Ramos (cell line): ENCODE data around the gene SYNE4.
"Not testable (repeated sequence)": the region's sequence is repeated elsewhere in the genome, so short reads cannot be mapped to it uniquely, and the experiment has no call there.

Experiments
- in situ Hi-C: fragments of 300-500 bp; cut with MboI; formaldehyde crosslinking; loops from one replicate; pipeline ENCODE4 v1.14.3; 2022; ENCODE audit warnings: low sequenced_read_pairs; ENCODE audit not compliant: unreplicated experiment

Gene SYNE4

DNA sequence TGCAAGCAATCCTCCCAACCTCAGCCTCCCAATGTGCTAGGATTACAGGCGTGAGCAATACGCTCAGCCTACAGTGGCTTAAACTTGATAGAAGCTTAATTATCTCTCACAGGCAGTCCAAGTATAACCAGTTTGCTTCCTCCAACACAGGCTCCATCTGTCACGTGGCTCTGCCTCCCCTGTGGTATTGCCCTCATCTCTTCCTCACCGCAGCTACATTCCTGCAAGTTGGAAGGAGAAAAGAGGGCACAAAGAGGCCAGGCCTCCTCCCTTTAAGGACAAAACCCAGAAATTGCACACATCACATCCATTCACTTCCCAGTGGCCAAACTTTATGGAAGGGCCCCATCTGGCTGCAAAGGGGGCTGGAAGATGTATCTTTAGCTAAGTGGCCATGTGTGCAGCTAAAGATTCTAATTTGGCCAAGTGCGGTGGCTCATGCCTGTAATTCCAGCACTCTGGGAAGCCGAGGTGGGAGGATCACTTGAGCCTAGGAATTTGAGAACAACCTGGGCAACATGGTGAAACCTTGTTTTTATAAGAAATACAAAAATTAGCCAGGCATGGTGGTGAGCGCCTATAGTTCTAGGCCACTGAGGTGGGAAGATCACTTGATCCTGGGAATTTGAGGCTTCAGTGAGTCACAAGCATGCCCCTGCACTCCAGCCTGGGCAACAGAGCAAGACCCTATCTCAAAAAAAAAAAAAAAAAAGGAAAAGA, 16.7 kb downstream of the SYNE4 start:
- in situ Hi-C loops, result no loop called here

DNA sequence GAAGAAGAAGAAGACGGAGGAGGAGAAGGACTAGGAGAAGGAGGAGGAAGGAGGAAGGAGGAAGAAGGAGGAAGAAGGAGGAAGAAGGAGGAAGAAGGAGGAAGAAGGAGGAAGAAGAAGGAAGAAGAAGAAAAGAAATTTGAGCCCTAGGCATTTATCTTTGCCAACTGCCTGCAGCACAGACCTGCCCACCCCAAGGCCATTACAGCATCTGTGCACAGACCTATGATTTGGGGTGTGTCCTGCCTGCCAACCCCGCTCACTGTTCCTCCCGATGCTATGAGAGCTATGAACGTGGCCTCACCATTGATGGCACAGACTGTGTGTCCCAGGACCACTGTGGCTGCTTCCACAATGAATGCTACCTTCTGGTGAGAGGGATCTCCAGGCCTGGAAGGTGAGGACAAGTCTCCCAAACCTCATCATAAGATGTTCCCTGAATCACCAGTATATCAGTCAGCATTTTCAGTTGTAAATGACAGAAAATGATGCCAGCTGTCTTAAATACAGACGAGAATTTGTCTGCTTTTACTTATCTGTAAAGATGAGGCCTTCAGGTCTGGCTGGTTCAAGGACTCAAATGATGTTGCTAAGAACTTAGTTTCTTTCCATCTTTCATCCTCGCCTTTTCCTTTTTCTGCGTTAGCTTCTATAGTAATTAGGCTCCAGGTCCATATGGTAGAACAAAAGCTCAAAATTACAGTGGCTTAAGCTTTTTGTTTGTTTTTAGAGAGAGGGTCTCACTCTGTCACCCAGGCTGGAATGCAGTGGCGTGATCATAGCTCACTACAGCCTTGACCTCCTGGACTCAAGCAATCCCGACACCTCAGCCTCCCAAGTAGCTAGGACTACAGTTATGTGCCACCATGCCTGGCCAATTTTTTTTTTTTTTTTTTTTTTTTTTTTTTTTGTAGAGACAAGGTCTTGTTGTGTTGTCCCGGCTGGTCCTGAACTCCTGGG, 17.6 kb downstream of the SYNE4 start:
- in situ Hi-C loops, result no loop called here

DNA sequence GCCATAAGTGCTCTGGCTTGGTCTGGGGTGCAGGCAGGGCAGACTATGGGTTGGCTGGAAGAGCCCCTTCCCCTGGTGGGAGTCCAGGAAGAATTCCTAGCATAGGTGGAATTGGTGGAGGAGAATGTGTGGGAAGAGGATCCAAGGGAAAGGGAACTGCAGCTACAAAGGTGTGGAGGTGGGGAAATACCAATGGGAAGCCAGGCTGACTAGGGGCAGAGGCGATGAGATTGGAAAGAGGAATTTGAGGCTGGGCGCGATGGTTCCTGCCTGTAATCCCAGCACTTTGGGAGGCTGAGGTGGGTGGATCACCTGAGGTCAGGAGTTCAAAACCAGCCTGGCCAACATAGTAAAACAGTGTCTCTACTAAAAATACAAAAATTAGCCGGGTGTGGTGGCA, 18.5 kb downstream of the SYNE4 start:
- in situ Hi-C loops, result no loop called here

DNA sequence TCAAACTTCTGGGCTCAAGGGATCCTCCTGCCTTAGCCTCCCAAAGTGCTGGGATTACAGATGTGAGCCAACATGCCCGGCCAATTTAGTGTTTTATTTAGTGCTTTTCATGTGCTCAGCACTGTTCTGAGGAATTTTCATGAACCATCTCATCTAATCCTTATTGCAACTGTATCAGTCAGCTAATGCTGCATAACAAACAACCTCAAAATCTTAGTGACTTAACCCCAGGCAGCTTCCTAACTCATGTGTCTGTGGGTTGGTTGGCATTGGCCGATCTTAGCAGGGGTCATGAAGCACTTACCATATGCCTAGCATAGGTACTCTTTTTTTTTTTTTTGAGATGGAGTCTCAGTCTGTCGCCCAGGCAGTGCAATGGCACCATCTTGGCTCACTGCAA, 19.8 kb downstream of the SYNE4 start:
- in situ Hi-C loops, result no loop called here

DNA sequence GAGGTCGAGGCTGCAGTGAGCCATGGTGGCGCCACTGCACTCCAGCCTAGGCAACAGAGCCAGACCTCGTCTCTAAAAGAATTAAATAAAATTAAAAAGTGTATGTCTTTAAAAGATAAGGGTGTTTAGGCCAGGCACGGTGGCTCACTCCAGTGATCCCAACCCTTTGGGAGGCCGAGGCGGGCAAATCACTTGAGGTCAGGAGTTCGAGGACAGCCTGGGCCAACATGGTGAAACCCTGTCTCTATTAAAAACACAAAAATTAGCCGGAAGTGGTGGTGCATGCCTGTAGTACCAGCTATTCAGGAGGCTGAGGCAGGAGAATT, 21.1 kb downstream of the SYNE4 start:
- in situ Hi-C loops, result no loop called here

DNA sequence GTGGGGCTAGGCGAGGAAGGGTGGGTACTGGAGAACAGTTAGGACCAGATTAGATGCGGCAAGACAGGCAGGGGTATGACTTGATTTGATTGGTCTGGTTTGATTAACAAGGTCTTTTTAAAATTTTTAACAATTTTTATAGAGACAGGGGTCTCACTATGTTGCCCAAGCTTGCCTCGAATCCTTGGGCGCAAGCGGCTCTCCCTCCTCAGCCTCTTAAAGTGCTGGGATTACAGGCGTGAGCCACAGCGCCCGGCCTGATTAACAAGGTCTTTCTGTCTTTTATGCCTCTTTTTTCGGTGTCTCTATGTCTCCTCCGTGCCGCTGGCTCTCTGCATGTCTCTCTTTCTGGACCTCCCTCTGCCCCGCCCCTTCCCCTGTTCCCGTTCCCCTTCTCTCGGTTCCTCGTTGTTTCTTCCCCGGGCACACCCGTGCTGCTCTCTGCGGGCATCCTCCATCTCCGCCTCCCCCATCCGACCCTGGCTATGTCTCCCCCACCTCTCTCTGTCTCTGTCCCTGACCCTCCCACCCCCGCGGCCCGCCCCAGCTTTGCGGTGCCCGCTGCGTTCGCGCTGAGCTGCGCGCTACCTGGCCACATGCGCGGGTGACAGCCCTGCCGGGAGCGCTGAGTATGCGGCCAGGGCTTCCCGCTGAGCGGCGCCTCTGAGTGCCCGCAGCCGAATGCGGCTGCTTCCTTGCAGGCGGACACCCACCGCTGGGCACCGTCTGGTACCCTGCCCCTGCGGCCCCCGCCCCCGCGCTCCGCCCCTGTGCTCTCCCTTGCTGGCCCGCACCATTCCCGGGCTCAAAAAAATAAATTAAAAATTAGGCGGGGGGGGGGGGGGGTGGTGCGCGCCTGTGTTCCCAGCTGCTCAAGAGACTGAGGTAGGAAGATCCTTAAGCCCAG, 21.7 kb downstream of the SYNE4 start:
- in situ Hi-C loops, result no loop called here

DNA sequence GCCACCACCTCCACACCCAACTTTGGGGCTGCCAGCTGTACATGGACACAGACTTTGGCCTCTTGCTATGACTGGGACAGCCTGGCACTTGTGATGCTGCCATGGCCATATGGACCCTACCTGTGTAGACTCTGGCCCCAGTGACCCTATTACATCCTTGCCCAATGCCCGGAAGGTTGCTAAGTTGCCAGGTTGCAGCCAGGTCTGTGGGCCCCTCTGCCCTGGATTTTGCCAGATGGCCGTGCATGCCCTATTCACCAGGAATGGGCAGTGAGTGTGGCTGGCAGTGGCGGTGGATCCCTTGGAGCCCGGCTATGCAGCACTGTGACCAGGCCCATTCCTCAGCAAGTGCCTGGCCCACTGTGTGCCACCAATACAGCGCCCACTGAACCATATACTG, 22.5 kb downstream of the SYNE4 start:
- in situ Hi-C loops, result no loop called here

DNA sequence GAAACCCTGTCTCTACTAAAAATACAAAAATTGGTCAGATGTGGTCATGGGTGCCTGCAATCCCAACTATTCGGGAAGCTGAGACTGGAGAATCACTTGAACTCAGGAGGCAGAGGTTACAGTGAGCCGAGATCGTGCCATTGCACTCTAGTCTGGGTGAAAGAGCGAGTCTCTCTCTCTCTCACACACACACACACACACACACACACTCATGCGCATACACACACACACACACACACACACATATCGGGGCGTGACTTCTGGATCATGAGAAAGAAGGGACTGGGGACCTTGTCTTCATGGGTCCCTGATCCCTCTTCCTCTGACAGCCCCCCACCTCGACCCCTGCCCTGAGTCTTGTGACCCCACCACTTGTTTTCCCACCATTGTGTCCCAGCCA, 25.4 kb downstream of the SYNE4 start:
- in situ Hi-C loops, result no loop called here

DNA sequence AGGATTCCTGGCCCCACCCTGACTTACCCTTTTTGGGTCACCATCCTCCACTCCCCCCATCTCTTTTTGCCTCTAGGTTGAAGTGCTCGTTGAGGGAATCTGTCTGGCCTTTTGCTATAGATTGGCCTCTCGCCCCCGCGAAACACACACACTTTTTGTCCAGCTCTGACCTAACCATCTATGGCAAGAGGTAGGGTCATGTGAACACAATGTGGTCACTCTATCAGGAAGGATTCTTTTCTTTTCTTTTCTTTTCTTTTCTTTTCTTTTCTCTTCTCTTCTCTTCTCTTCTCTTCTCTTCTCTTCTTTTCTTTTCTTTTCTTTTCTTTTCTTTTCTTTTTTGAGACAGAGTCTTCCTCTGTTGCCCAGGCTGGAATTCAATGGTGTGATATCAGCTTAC, 27.6 kb downstream of the SYNE4 start:
- in situ Hi-C loops, result not testable (repeated sequence)

DNA sequence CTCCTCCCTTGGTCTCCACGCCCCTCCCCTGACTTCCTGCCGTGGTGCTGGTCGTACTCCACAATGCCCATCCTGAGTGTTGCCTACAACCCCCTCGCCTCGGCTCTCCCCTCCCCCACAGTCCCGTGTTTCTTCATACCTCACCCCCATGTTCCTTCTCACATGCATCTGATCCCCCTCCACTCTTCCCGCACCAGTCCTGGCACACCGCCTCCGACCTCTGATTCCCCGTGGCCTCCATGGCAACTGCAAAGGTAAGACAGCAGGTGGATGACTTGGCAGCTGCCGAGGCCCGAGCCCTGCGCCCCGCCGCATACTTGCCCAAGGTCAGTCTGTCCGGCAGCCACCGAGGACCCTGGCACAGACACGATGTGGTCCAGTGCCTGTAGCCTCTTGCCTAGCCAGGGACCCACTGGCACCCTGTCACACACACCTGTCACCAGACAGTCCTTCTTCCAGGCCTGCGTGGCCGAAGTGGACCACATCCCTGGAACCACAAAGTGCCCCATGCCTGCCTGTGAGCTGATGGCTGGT, 29.7 kb downstream of the SYNE4 start:
- in situ Hi-C loops, result no loop called here

DNA sequence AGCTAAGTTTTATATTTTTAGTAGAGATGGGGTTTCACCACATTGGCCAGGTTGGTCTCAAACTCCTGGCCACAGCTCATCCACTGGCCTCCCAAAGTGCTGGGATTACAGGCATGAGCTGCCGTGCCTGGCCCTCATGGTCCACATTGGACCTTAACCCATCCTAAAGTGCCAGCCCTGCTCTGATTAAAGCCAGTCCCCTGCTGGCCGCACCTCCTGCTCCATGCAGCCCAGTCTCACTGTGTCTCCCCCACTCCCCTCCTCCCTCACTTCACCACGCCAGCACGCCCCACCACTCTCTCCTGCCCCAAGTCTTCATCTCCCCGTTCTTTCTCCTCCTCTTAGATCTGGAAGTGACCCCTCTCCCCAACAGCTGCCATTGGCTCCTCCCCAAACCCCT, 30.3 kb downstream of the SYNE4 start:
- in situ Hi-C loops, result no loop called here

DNA sequence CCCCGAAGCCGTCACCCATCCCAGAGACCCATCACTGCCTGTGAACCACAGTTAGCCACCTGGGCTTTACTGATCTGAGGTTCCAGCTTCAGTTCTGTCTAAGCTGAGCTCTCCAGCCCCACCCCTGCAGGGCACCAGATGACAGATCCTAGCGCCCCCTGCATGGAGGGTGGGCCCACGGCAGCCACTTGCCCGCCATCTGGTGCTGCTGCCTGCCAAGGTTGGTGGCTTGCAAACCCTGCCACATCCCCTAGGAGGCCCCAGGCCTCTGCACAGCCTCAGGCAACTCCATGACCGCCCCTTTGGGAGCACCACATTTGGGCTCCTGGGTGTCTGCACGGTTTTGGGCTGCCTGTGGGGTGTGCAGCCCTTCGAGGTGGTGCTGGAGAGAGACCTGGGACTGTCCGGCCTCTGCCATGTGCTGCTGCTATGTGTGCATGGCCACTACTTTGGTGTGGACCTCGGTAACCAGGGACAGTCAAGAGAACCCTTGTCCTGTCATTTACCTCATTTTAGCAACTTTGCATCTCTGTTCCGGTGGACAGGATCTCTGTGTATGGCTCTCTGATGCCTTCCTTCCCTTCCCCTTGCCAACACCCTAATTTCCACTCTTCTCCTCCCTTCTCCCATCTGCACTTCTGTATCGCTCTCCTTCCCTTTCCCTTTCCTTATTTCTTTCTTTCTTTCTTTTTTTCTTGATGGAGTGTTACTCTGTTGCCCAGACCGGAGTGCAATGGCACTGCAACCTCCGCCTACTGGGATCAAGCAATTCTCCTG, 31.0 kb downstream of the SYNE4 start:
- in situ Hi-C loops, result no loop called here

DNA sequence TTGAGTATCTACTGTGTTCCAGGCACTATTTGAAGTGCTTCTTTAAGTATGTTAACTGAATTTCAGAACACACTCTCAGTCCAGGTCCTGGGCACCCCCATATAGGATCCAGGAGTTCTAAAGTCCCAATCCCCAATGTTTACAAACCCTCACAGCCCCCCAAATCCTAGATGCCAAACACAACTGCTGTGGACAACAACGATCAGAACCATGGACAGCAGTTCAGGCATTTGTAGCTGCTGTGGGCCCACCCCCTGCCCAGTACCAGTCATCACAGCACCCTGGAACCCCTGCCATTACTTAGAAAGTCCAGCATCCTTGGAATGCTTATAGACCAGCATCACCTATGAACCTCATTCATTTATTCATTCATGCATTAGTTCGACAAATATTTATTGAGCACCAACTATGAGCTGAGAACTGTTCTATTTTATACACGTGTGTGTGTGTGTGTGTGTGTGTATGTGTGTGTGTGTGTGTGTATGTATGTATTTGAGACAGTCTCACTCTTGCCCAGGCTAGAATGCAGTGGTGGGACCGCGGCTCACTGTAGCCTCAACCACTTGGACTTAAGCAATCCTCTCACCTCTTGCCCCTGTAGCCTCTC, 32.9 kb downstream of the SYNE4 start:
- in situ Hi-C loops, result no loop called here

DNA sequence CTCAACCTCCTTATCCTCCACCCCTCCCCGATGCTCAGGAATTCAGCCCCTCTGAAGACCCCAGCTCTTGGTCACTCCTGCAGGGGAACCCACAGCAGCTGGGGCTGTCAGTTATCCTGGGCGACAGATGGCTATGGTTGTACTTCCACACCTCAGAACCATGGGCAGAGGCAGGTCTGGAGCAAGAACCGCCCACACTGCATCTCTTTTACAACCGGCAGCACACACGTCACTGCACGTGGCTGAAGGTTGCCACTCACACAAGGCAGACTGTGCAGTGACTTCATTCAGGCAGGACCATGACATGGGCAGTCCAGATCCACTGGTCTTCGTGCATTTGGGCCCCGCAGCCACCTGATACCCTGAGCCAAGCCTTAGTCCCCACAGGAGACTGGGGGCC, 35.1 kb downstream of the SYNE4 start:
- in situ Hi-C loops, result no loop called here

DNA sequence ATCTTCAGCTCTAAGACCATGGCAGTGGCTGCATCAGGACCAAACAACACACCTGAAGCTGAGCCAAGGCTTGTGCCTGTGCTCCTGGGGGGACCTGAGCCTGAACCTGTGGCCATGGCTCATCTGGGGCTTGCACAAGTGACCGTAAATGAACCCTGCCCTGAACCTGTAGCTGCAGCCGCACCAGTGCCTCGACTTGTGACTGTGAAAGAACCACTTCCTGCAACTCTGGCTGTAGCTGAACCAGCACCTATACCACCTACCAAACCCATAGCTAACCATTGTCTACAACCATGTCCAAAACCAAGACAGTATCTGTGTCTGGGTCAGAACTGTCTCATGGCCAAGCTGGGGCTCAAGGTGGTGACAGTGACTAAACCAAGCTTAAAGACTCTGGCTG, 41.8 kb downstream of the SYNE4 start:
- in situ Hi-C loops, result no loop called here

DNA sequence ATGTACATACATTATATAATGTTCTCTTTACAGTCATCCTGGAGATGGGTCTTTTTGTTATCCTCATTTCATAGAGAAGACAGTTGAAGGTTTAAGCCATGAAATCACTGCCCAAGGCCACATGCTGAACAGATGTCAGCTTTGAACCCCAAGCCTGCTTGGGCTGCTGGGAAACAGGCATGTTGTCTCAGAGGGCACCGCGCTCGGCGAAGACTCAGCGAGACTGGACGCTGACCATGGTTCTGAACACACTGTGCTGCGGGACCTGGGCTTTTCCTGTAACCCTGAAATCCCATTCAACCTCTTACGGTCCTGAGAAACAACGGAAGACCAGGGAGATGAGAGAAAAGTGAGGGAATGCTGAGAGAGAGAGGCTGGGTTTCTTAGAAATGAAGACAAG, 45.1 kb downstream of the SYNE4 start:
- in situ Hi-C loops, result no loop called here

DNA sequence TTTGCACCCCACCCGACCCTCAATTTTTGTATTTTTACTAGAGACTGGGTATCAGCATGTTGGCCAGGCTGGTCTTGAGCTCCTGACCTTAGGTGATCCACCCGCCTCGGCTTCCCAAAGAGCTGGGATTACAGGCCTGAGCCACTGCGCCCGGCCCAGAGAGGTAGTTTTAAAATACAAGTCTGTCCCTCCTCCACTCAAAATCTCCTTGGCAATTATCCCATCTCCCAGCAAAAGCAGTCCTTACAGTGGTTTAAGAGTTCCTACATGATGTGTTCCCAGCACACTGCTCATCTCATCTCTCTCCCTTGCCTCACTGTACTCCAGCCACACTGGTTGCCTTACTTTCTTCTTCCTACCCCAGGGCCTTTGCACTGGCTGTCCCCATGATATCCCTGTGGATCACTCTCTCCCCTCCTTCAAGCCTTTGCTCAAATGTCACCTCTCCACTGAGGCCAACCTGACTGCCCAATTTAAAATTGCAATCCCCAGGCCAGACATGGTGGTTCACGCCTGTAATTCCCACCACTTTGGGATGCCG, 48.1 kb downstream of the SYNE4 start:
- in situ Hi-C loops, result no loop called here

DNA sequence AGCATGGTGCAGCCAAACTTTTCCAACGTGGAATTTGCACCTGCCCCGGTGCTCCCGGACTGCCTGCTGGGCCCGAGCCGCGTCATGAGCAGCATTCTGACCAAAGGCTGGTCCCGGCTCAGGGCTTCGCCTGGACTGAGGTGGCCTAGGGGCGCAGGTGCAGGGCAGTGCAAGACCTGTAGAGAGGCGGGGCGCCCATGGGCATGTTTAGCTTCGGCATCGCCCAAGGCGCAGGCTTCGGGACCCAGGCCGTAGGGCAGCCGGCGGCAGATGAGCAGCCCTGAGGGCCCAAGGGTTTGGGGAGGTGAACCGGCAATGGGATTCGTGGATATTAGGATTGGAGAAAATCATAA, 48.7 kb downstream of the SYNE4 start:
- in situ Hi-C loops, result no loop called here
